ENCODE results near the gene CPLANE1.
A peak's percentile ranks its signal among the peaks of the same experiment; 100 is the strongest.
"Not testable (repeated sequence)": the region's sequence is repeated elsewhere in the genome, so short reads cannot be mapped to it uniquely, and the experiment has no call there.

CPLANE1 gene

DNA sequence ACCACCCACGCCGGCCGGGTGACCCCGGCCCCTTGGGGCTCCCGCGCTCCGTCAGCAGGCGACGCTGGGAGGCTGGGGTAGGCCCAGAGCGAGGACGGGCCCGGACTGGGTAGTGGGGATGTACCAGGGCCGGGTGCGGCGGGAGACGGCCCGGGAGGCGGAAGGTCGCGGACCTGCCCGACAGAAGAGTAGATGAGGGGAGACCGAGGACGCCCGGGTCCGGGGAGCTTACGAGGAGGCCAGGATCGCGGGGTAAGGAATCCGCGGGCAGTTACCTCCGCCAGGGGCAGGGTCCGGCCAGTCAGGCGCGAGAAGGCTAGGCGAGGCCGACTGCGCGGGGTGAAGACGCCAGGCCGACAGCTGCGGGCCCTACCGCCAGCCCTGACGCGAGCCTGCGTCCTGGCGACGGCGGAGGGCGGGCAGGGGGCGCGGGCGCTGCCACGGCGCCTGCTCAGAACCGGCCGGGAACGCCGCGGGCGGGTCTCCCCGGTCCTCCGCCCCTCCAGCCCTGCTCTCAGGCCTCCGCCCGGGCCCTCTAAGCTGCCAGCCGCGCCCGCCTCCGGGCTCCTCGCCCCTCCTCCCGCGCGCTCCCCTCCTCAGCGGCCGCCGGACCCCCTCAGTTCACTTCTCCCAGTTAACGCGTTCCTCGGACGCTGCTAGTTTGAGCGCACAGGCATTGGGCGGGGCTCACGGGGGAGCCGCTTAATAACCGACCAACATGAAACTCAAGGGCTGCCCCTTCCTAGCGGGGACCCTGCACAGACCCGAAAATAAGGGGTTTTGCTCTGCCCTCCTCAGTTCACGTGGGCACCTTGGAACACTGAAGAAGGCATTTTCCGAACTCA lies at the start of gene CPLANE1:
CPLANE1 (minus strand) TSS at position 407 of the 845 bp plus-strand sequence. CDS start 1,678 bp downstream, outside the sequence.
- Histone ChIP-seq H3K9me3 (ENCODE audit: control insufficient read depth, insufficient read depth, low read length) (no peaks in the 10 kb centered on the region), H3K36me3 (ENCODE audit: insufficient read depth, low read length) (no peaks in the 10 kb centered on the region), H3K9ac (ENCODE audit: low read depth, low read length) (peak within 1 kb of the TSS; percentile 89), H3K4me1 (ENCODE audit: insufficient read depth, low read length) (no peaks in the 10 kb centered on the region)

- peaks cover 22% of the 10 kb centered on the region for H3K36me3 ChIP-seq (ENCODE audit: insufficient read depth, low read length)
- not testable (repeated sequence) for H3K9ac ChIP-seq (ENCODE audit: low read depth, low read length); H3K4me1 ChIP-seq (ENCODE audit: insufficient read depth, low read length); H3K9me3 ChIP-seq (ENCODE audit: control insufficient read depth, insufficient read depth, low read length)
Observed at GRCh38 chr5:37296313-37296712, 47.1 kb upstream of the CPLANE1 start.

GRCh38 chr5:37283214-37283820 lies 34.1 kb upstream of the CPLANE1 start:
- Histone ChIP-seq H3K9me3 (ENCODE audit: control insufficient read depth, insufficient read depth, low read length) (peaks cover 14% of the 10 kb centered on the region), H3K36me3 (ENCODE audit: insufficient read depth, low read length) (peaks cover 2% of the 10 kb centered on the region; the same call in 1 of the 2 replicates), H3K9ac (ENCODE audit: low read depth, low read length) (no peak overlapping the region), H3K4me1 (ENCODE audit: insufficient read depth, low read length) (no peaks in the 10 kb centered on the region)

GRCh38 chr5:37275511-37275910 lies 26.3 kb upstream of the CPLANE1 start:
- peaks cover 15% of the 10 kb centered on the region for H3K9me3 ChIP-seq (ENCODE audit: control insufficient read depth, insufficient read depth, low read length)

DNA sequence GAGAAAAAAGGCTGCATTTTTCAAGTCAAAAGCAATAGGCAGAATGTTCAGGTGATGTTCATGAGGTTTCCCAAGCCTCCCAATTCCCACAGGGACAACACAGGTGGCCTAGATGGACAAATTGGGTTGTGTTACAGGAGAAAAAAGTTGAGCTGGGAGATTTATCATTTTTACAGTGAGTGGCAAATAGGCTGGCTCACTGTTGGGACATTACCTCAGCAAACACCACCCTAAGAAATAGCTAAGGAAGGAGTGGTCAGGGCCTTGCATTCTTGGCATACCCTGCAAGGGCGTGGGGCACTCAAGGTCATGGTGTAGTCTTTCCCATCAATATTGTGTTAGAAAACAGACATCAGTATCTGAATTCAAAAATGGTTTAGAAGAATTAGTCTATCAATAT lies 23.3 kb upstream of the CPLANE1 start:
- Histone ChIP-seq H3K9me3 (ENCODE audit: control insufficient read depth, insufficient read depth, low read length) (peaks cover 10% of the 10 kb centered on the region), H3K9ac (ENCODE audit: low read depth, low read length) (peak overlapping the region; percentile 20; the same call in 1 of the 2 replicates), H3K36me3 (ENCODE audit: insufficient read depth, low read length) (no peaks in the 10 kb centered on the region), H3K4me1 (ENCODE audit: insufficient read depth, low read length) (0 out of 2 replicates have a peak, but pooled peaks cover 6% of the 10 kb centered on the region)

More at GRCh38 chr5:37275511-37275910, 26.3 kb upstream of the CPLANE1 start:
- Histone ChIP-seq H3K9ac (ENCODE audit: low read depth, low read length) (no peak overlapping the region), H3K4me1 (ENCODE audit: insufficient read depth, low read length) (0 out of 2 replicates have a peak, but pooled peaks cover 6% of the 10 kb centered on the region), H3K36me3 (ENCODE audit: insufficient read depth, low read length) (no peaks in the 10 kb centered on the region)

GRCh38 chr5:37268100-37268499 lies 18.9 kb upstream of the CPLANE1 start:
- not testable (repeated sequence) for H3K4me1 ChIP-seq (ENCODE audit: insufficient read depth, low read length); H3K9ac ChIP-seq (ENCODE audit: low read depth, low read length)
- peaks cover 10% of the 10 kb centered on the region for H3K9me3 ChIP-seq (ENCODE audit: control insufficient read depth, insufficient read depth, low read length)

DNA sequence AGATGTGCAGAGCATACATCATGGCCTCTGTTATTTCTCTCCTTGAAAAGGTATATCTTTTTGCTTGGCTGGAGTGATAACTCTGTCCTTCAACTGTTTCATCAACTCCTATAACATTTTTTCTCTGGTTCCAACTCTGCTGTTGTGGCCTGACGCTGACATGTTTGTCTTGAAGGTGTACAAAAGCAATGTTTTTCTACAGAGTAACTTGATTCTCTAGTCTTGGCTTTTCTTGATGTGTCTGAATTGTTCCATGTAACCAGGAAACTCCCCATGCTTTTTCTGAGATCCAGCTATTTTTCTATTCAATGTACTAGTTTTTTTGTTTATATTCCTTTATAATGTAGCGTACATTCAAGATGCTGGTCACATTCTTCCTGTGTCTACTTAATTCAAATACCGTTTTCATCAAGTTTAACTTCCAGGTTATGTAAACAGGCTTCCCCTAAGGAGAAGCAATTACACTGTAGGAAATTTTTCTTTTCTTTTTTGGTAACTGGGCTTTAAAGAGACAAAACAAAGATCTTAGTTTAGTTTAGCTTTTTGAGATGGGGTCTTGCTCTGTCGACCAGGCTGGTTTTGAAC lies 6.7 kb upstream of the CPLANE1 start:
- no peak overlapping the region for H3K9ac ChIP-seq (ENCODE audit: low read depth, low read length)
- no peaks in the 10 kb centered on the region for H3K36me3 ChIP-seq (ENCODE audit: insufficient read depth, low read length)
- H3K9me3 ChIP-seq (ENCODE audit: control insufficient read depth, insufficient read depth, low read length), result no peaks in the 10 kb centered on the region
- no peaks in the 10 kb centered on the region for H3K4me1 ChIP-seq (ENCODE audit: insufficient read depth, low read length)

More at GRCh38 chr5:37268100-37268499, 18.9 kb upstream of the CPLANE1 start:
- not testable (repeated sequence) for H3K36me3 ChIP-seq (ENCODE audit: insufficient read depth, low read length)

- H3K9ac ChIP-seq (ENCODE audit: low read depth, low read length), result no peak overlapping the region
- no peaks in the 10 kb centered on the region for H3K36me3 ChIP-seq (ENCODE audit: insufficient read depth, low read length)
- H3K4me1 ChIP-seq (ENCODE audit: insufficient read depth, low read length), result no peaks in the 10 kb centered on the region
- no peaks in the 10 kb centered on the region for H3K9me3 ChIP-seq (ENCODE audit: control insufficient read depth, insufficient read depth, low read length)
Observed at GRCh38 chr5:37254581-37254980, 5.4 kb upstream of the CPLANE1 start.

GRCh38 chr5:37251665-37252064 lies 2.5 kb upstream of the CPLANE1 start:
- no peaks in the 10 kb centered on the region for H3K9me3 ChIP-seq (ENCODE audit: control insufficient read depth, insufficient read depth, low read length)
- H3K9ac ChIP-seq (ENCODE audit: low read depth, low read length), result no peak overlapping the region
- no peaks in the 10 kb centered on the region for H3K36me3 ChIP-seq (ENCODE audit: insufficient read depth, low read length)
- H3K4me1 ChIP-seq (ENCODE audit: insufficient read depth, low read length), result no peaks in the 10 kb centered on the region

- no peaks in the 10 kb centered on the region for H3K9me3 ChIP-seq (ENCODE audit: control insufficient read depth, insufficient read depth, low read length)
- H3K4me1 ChIP-seq (ENCODE audit: insufficient read depth, low read length), result no peaks in the 10 kb centered on the region
- H3K36me3 ChIP-seq (ENCODE audit: insufficient read depth, low read length), result no peaks in the 10 kb centered on the region
- H3K9ac ChIP-seq (ENCODE audit: low read depth, low read length), result peak overlapping the region; percentile 89
Observed at GRCh38 chr5:37249815-37250164, 614 bp upstream of the CPLANE1 start.

DNA sequence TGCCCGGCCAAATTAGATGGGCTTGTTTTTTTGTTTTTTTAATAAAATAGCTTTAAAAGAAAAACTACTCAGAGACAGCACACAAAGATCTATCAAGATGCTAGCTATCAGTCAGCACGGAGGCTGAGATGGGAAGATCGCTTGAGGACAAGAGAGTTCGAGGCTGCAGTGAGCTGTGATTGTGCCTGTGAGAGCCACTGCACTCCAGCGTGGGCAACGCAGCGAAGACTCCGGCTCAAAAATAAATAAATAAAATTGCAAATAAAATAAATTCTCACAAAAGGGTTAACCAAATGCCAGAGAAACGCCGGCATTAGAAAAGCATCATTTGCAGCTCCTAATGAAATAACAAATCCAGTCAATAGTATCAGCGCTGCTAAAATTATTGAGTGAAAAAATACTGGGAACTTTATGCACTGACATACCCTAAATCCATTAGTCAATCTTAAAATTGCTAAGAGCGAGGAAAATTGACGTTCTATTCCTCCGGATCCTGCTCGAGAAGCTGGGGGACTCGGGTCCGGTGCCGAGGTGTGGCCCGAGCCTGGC lies 681 bp downstream of the CPLANE1 start:
- no peaks in the 10 kb centered on the region for H3K9me3 ChIP-seq (ENCODE audit: control insufficient read depth, insufficient read depth, low read length)
- H3K4me1 ChIP-seq (ENCODE audit: insufficient read depth, low read length), result no peaks in the 10 kb centered on the region
- peak overlapping the region; percentile 89 for H3K9ac ChIP-seq (ENCODE audit: low read depth, low read length)
- no peaks in the 10 kb centered on the region for H3K36me3 ChIP-seq (ENCODE audit: insufficient read depth, low read length)

- no peaks in the 10 kb centered on the region for H3K36me3 ChIP-seq (ENCODE audit: insufficient read depth, low read length)
- H3K9ac ChIP-seq (ENCODE audit: low read depth, low read length), result no peak overlapping the region
- peaks cover 8% of the 10 kb centered on the region; the same call in 1 of the 2 replicates for H3K4me1 ChIP-seq (ENCODE audit: insufficient read depth, low read length)
- no peaks in the 10 kb centered on the region for H3K9me3 ChIP-seq (ENCODE audit: control insufficient read depth, insufficient read depth, low read length)
Observed at GRCh38 chr5:37247496-37247895, 1.7 kb downstream of the CPLANE1 start.

DNA sequence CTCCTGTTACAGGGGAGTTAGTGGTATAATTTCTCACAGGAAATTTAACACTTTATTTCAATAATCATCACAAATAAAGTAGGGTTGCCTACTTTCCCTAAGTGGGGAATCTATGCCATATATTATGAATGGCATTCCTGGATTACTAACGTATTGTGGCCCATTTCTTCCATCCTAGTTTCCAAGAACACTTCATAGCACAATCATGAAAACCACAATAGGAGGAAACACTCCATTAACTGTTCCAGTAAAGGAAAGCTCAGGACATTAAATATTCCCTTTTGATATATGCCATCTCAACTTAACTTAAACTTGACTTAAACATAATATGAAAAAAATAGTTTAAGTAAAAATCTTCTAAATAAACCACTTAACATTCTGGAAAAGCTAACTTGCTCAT lies 2.1 kb downstream of the CPLANE1 start:
- no peaks in the 10 kb centered on the region for H3K36me3 ChIP-seq (ENCODE audit: insufficient read depth, low read length)
- H3K9me3 ChIP-seq (ENCODE audit: control insufficient read depth, insufficient read depth, low read length), result no peaks in the 10 kb centered on the region
- H3K9ac ChIP-seq (ENCODE audit: low read depth, low read length), result no peak overlapping the region
- H3K4me1 ChIP-seq (ENCODE audit: insufficient read depth, low read length), result peaks cover 8% of the 10 kb centered on the region; the same call in 1 of the 2 replicates

DNA sequence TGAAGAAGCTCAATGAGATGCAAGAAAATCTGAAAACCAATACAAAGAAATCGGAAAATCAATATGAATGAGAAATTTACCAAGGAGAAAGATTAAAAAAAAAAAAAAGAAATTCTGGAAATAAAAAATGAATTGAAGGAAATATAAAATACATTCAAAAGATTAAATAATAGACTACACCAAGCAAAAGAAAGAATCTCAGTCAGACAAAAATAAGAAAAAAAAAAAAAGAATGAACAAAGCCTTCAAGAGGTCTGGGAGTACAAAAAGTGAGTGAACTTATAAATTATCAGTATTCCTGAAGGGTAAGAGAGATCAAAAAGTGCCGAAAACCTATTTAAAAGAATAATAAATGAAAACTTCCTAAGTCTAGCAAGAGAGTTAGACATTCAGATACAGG lies 14.9 kb downstream of the CPLANE1 start:
- Histone ChIP-seq H3K9me3 (ENCODE audit: control insufficient read depth, insufficient read depth, low read length) (no peaks in the 10 kb centered on the region), H3K36me3 (ENCODE audit: insufficient read depth, low read length) (no peaks in the 10 kb centered on the region), H3K4me1 (ENCODE audit: insufficient read depth, low read length) (no peaks in the 10 kb centered on the region), H3K9ac (ENCODE audit: low read depth, low read length) (no peak overlapping the region)
